A549 treated with Mapracorat at 1 μM for 4 hours (cell line): Measurements from ENCODE around the gene C1QA. TPM values are rescaled to one million over a fixed set of nuclear protein-coding genes. Genes with fewer than 3 reads are reported as not detected.

Experiments used
- total RNA-seq: library from RNA; stranded (reverse); fragments of 200-300 nt; extraction: Qiagen RNA extraction; gene quantifications from 5 replicates; pipeline ENCODE4 v1.2.3, GENCODE V29; 2022

Gene C1QA, protein sequence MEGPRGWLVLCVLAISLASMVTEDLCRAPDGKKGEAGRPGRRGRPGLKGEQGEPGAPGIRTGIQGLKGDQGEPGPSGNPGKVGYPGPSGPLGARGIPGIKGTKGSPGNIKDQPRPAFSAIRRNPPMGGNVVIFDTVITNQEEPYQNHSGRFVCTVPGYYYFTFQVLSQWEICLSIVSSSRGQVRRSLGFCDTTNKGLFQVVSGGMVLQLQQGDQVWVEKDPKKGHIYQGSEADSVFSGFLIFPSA
- total RNA-seq: not detected in 5 replicates

DNA sequence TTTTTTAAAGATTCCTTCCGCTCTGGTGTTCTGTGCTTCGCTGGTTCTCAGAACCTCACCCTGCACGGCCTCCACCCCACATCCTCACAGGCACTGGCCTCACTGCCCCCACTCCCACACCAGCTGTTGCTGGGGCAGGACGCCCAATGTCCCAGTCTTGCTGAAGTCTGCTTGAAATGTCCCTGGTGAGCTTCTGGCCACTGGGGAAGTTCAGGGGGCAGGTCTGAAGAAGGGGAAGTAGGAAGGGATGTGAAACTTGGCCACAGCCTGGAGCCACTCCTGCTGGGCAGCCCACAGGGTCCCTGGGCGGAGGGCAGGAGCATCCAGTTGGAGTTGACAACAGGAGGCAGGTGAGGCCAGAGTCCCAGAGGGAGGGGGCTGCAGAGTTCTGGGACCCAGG, at the start of gene C1QA:
Gene C1QA (plus strand): TSS at position 276 of the 400 bp plus-strand sequence. CDS start 989 bp downstream, outside the sequence.

GRCh38 chr1:22643381-22643780, 7.0 kb downstream of the C1QA start, which contains the start of gene C1QC:
Gene C1QC, plus strand, starts transcription at chr1:22643633. Its CDS starts 391 bp downstream, at chr1:22644024.

GRCh38 chr1:22652881-22653316, 16.5 kb downstream of the C1QA start, which contains the start of gene C1QB:
Gene C1QB, plus strand, starts transcription at chr1:22653236. Its CDS starts 6,227 bp downstream, at chr1:22659463.

Other genes with a start within 250 kb of the C1QA start
- 4.1 to 5.3 TPM (median 5.1 TPM) in 5 replicates for gene ZBTB40, start 184.8 kb upstream of the C1QA start, total RNA-seq
- gene EPHA8, start 73.1 kb upstream of the C1QA start, total RNA-seq: 0.02 to 0.08 TPM (median 0.02 TPM) in 3 of 5 replicates, not detected in the others
- gene C1QC, start 7.0 kb downstream of the C1QA start, total RNA-seq: not detected in 5 replicates
- gene C1QB, start 16.6 kb downstream of the C1QA start, total RNA-seq: not detected in 5 replicates
- 32.5 to 44.1 TPM (median 39.5 TPM) in 5 replicates for gene EPHB2, start 74.2 kb downstream of the C1QA start, total RNA-seq